Measurements from ENCODE around the gene SH3BP5. TPM values are rescaled to one million over a fixed set of nuclear protein-coding genes. Genes with fewer than 3 reads are reported as not detected.

SH3BP5 gene
- total and polyA plus RNA-seq, 2 experiments from 2014 or later = 15.9 to 16.3 TPM

GRCh38 chr3:15347737-15348110, 15.3 kb upstream of the SH3BP5 start:
- no peak for TF ChIP-seq EZH2phosphoT487 (IDR thresholded peaks at IDR 0.05; ENCODE audit: low read depth, severe bottlenecking, unreplicated experiment)
- H2AFZ ChIP-seq = no peak overlapping the region
- DNase-seq (ENCODE audit: low spot score) = no peak
- no peaks in the 10 kb centered on the region for H3K4me1 ChIP-seq (ENCODE audit: insufficient read depth)
- H3K36me3 ChIP-seq (replicated peaks; ENCODE audit: insufficient read depth, low read depth) = no peaks in the 10 kb centered on the region
- H3K9me2 ChIP-seq (replicated peaks; ENCODE audit: insufficient read depth) = no peaks in the 10 kb centered on the region
- no peaks in the 10 kb centered on the region for H3K27me3 ChIP-seq
- no peaks in the 10 kb centered on the region for H3K79me2 ChIP-seq
- 90% methylated on average over 3 of the region's 3 CpGs for WGBS (ENCODE audit: low lambda C conversion rate, missing lambda C conversion rate)
- no peak overlapping the region for H3K4me2 ChIP-seq
- H3K4me3 ChIP-seq = no peak overlapping the region
- no peaks in the 10 kb centered on the region for H4K20me1 ChIP-seq (ENCODE audit: insufficient read depth, poor library complexity, severe bottlenecking)
- no peaks in the 10 kb centered on the region for H3K9me3 ChIP-seq (ENCODE audit: low read depth)
- peak overlapping the region; percentile 39 for H3K27ac ChIP-seq

GRCh38 chr3:15347063-15347736, 14.8 kb upstream of the SH3BP5 start:
- no peaks in the 10 kb centered on the region for H3K9me3 ChIP-seq (ENCODE audit: low read depth)
- no peak overlapping the region for H2AFZ ChIP-seq
- no peak overlapping the region for H3K4me3 ChIP-seq
- no peaks in the 10 kb centered on the region for H3K4me1 ChIP-seq (ENCODE audit: insufficient read depth)
- no peak for DNase-seq (ENCODE audit: low spot score)
- H3K27ac ChIP-seq = peak overlapping the region; percentile 39
- 95% methylated on average over 7 of the region's 7 CpGs for WGBS (ENCODE audit: low lambda C conversion rate, missing lambda C conversion rate)
- TF ChIP-seq EZH2 (IDR thresholded peaks at IDR 0.05; ENCODE audit: borderline replicate concordance) (no peak), EZH2phosphoT487 (IDR thresholded peaks at IDR 0.05; ENCODE audit: low read depth, severe bottlenecking, unreplicated experiment) (no peak), CTCF (IDR thresholded peaks at IDR 0.05; ENCODE audit: poor library complexity) (no peak)
- H3K27me3 ChIP-seq = no peaks in the 10 kb centered on the region
- H3K4me2 ChIP-seq = no peak overlapping the region
- H4K20me1 ChIP-seq (ENCODE audit: insufficient read depth, poor library complexity, severe bottlenecking) = no peaks in the 10 kb centered on the region
- no peaks in the 10 kb centered on the region for H3K36me3 ChIP-seq (replicated peaks; ENCODE audit: insufficient read depth, low read depth)
- no peaks in the 10 kb centered on the region for H3K79me2 ChIP-seq
- no peaks in the 10 kb centered on the region for H3K9me2 ChIP-seq (replicated peaks; ENCODE audit: insufficient read depth)

GRCh38 chr3:15346516-15346915, 14.1 kb upstream of the SH3BP5 start:
- H3K4me3 ChIP-seq = no peak overlapping the region
- no peaks in the 10 kb centered on the region for H3K27me3 ChIP-seq
- no peaks in the 10 kb centered on the region for H3K9me3 ChIP-seq (ENCODE audit: low read depth)
- H3K4me1 ChIP-seq (ENCODE audit: insufficient read depth) = no peaks in the 10 kb centered on the region
- no peak overlapping the region for H3K27ac ChIP-seq
- no peak overlapping the region for H2AFZ ChIP-seq
- H3K9me2 ChIP-seq (replicated peaks; ENCODE audit: insufficient read depth) = no peaks in the 10 kb centered on the region
- no peaks in the 10 kb centered on the region for H4K20me1 ChIP-seq (ENCODE audit: insufficient read depth, poor library complexity, severe bottlenecking)
- H3K4me2 ChIP-seq = no peak overlapping the region
- DNase-seq (ENCODE audit: low spot score) = no peak
- H3K79me2 ChIP-seq = no peaks in the 10 kb centered on the region
- 91% methylated on average over 2 of the region's 2 CpGs for WGBS (ENCODE audit: low lambda C conversion rate, missing lambda C conversion rate)
- no peak for TF ChIP-seq EZH2 (IDR thresholded peaks at IDR 0.05; ENCODE audit: borderline replicate concordance)
- no peak for TF ChIP-seq CTCF (IDR thresholded peaks at IDR 0.05; ENCODE audit: poor library complexity)
- no peak for TF ChIP-seq EZH2phosphoT487 (IDR thresholded peaks at IDR 0.05; ENCODE audit: low read depth, severe bottlenecking, unreplicated experiment)
- no peaks in the 10 kb centered on the region for H3K36me3 ChIP-seq (replicated peaks; ENCODE audit: insufficient read depth, low read depth)

- H3K79me2 ChIP-seq = no peaks in the 10 kb centered on the region
- H3K9me2 ChIP-seq (replicated peaks; ENCODE audit: insufficient read depth) = no peaks in the 10 kb centered on the region
- H4K20me1 ChIP-seq (ENCODE audit: insufficient read depth, poor library complexity, severe bottlenecking) = no peaks in the 10 kb centered on the region
- no peak overlapping the region for H3K4me2 ChIP-seq
- H3K27ac ChIP-seq = no peak overlapping the region
- H3K9me3 ChIP-seq (ENCODE audit: low read depth) = no peaks in the 10 kb centered on the region
- WGBS (ENCODE audit: low lambda C conversion rate, missing lambda C conversion rate) = 95% methylated on average over 4 of the region's 4 CpGs
- DNase-seq (ENCODE audit: low spot score) = no peak
- TF ChIP-seq CTCF (IDR thresholded peaks at IDR 0.05; ENCODE audit: poor library complexity) (no peak), EZH2 (IDR thresholded peaks at IDR 0.05; ENCODE audit: borderline replicate concordance) (no peak), EZH2phosphoT487 (IDR thresholded peaks at IDR 0.05; ENCODE audit: low read depth, severe bottlenecking, unreplicated experiment) (no peak)
- H3K36me3 ChIP-seq (replicated peaks; ENCODE audit: insufficient read depth, low read depth) = no peaks in the 10 kb centered on the region
- H2AFZ ChIP-seq = no peak overlapping the region
- H3K4me1 ChIP-seq (ENCODE audit: insufficient read depth) = no peaks in the 10 kb centered on the region
- no peaks in the 10 kb centered on the region for H3K27me3 ChIP-seq
- no peak overlapping the region for H3K4me3 ChIP-seq
These were observed 13.3 kb upstream of the SH3BP5 start for GRCh38 chr3:15345608-15346137.

All from hepatocyte (in vitro differentiated cells).